ENCODE data around the gene APBA2.
"Not testable (repeated sequence)": the region's sequence is repeated elsewhere in the genome, so short reads cannot be mapped to it uniquely, and the experiment has no call there.

APBA2 gene

GRCh38 chr15:28885630-28886430, at the start of gene APBA2:
Gene APBA2, plus strand, starts transcription at chr15:28885974. Its CDS starts 167,911 bp downstream, at chr15:29053885.
- peak in 1 of 2 donors; percentile 47 for DNase-seq (ENCODE audit: low read depth in 2 of 2)

GRCh38 chr15:28840285-28840684, 45.5 kb upstream of the APBA2 start:
- DNase-seq (ENCODE audit: low read depth in 2 of 2), result not testable (repeated sequence)

- DNase-seq (ENCODE audit: low read depth in 2 of 2), result not testable (repeated sequence)
Measured at GRCh38 chr15:28842210-28842609, 43.6 kb upstream of the APBA2 start.

GRCh38 chr15:28843520-28843919, 42.3 kb upstream of the APBA2 start:
- not testable (repeated sequence) for DNase-seq (ENCODE audit: low read depth in 2 of 2)

- not testable (repeated sequence) for DNase-seq (ENCODE audit: low read depth in 2 of 2)
Measured at GRCh38 chr15:28844147-28844546, 41.6 kb upstream of the APBA2 start.

GRCh38 chr15:28847247-28847646, 38.5 kb upstream of the APBA2 start:
- DNase-seq (ENCODE audit: low read depth in 2 of 2), result not testable (repeated sequence)

GRCh38 chr15:28847959-28848358, 37.8 kb upstream of the APBA2 start:
- DNase-seq (ENCODE audit: low read depth in 2 of 2), result not testable (repeated sequence)

- DNase-seq (ENCODE audit: low read depth in 2 of 2), result not testable (repeated sequence)
Measured at GRCh38 chr15:28848521-28848920, 37.3 kb upstream of the APBA2 start, which contains the start of gene GOLGA6L7. Gene GOLGA6L7, minus strand, starts transcription at chr15:28848644. Its CDS starts 95 bp downstream, at chr15:28848549.

- not testable (repeated sequence) for DNase-seq (ENCODE audit: low read depth in 2 of 2)
Measured at GRCh38 chr15:28849271-28849670, 36.5 kb upstream of the APBA2 start.

- not testable (repeated sequence) for DNase-seq (ENCODE audit: low read depth in 2 of 2)
Measured at GRCh38 chr15:28849766-28850165, 36.0 kb upstream of the APBA2 start.

GRCh38 chr15:28853654-28854053, 32.1 kb upstream of the APBA2 start:
- DNase-seq (ENCODE audit: low read depth in 2 of 2), result not testable (repeated sequence)

- not testable (repeated sequence) for DNase-seq (ENCODE audit: low read depth in 2 of 2)
Measured at GRCh38 chr15:28854578-28854977, 31.2 kb upstream of the APBA2 start.

- DNase-seq (ENCODE audit: low read depth in 2 of 2), result no peak
Measured at GRCh38 chr15:28861031-28861534, 24.7 kb upstream of the APBA2 start.

- DNase-seq (ENCODE audit: low read depth in 2 of 2), result not testable (repeated sequence)
Measured at GRCh38 chr15:28861589-28862293, 24.0 kb upstream of the APBA2 start.

GRCh38 chr15:28868744-28869345, 16.9 kb upstream of the APBA2 start:
- DNase-seq (ENCODE audit: low read depth in 2 of 2), result no peak

- DNase-seq (ENCODE audit: low read depth in 2 of 2), result no peak
Measured at GRCh38 chr15:28871168-28871567, 14.6 kb upstream of the APBA2 start.

GRCh38 chr15:28873006-28873405, 12.8 kb upstream of the APBA2 start:
- no peak for DNase-seq (ENCODE audit: low read depth in 2 of 2)

GRCh38 chr15:28873585-28874190, 12.1 kb upstream of the APBA2 start:
- no peak for DNase-seq (ENCODE audit: low read depth in 2 of 2)

- DNase-seq (ENCODE audit: low read depth in 2 of 2), result no peak
Measured at GRCh38 chr15:28875461-28876000, 10.2 kb upstream of the APBA2 start.

GRCh38 chr15:28876131-28876844, 9.5 kb upstream of the APBA2 start:
- no peak for DNase-seq (ENCODE audit: low read depth in 2 of 2)

GRCh38 chr15:28876845-28877185, 9.0 kb upstream of the APBA2 start:
- DNase-seq (ENCODE audit: low read depth in 2 of 2), result no peak

All from stimulated activated CD8-positive, alpha-beta memory T cell treated with anti-CD3 and anti-CD28 coated beads, Interleukin-7, amount 100 ng/mL, for 4 hours (primary cell).